ENCODE data around the gene IL17RA. TPM values are rescaled to one million over a fixed set of nuclear protein-coding genes. Genes with fewer than 3 reads are reported as not detected.

The IL17RA gene
- total and polyA plus RNA-seq, 2 donors from 2014 or later = 4.2 to 26.8 TPM

GRCh38 chr22:17095538-17095937 is 10.7 kb downstream of the IL17RA start:
- H3K27ac ChIP-seq (ENCODE audit: low read depth in 2 of 2, low read length in 2 of 2) = no peak overlapping the region
- FAIRE-seq = no peak
- TF ChIP-seq CTCF (IDR thresholded peaks at IDR 0.05; ENCODE audit: borderline replicate concordance, extremely low read depth, insufficient read depth) = no peak
- H3K27me3 ChIP-seq (ENCODE audit: control insufficient read depth, insufficient read depth, low read length) = no peaks in the 10 kb centered on the region
- H3K9me3 ChIP-seq (ENCODE audit: control insufficient read depth in 2 of 3, insufficient read depth in 1 of 3, low read length in 3 of 3) = no peaks in the 10 kb centered on the region
- H3K4me3 ChIP-seq (ENCODE audit: low read length in 3 of 3) = no peak overlapping the region
- H3K36me3 ChIP-seq (ENCODE audit: control insufficient read depth in 2 of 3, insufficient read depth in 3 of 3, low read length in 3 of 3) = peaks cover 2 to 23% (median 9%) of the 10 kb centered on the region in 3 donors
- H3K9ac ChIP-seq (ENCODE audit: low read length in 3 of 3) = no peak overlapping the region
- peak in 1 of 5 donors; percentile 10 for DNase-seq
- no peaks in the 10 kb centered on the region for H3K4me1 ChIP-seq (ENCODE audit: control insufficient read depth in 2 of 3, insufficient read depth in 2 of 3, low read depth in 1 of 3, low read length in 3 of 3)
- intact Hi-C loops (cut with DNase I) = no loop called here

GRCh38 chr22:17096071-17096470 is 11.3 kb downstream of the IL17RA start:
- no peaks in the 10 kb centered on the region for H3K27me3 ChIP-seq (ENCODE audit: control insufficient read depth, insufficient read depth, low read length)
- no peak for DNase-seq
- peaks cover 2 to 28% (median 13%) of the 10 kb centered on the region in 3 donors for H3K36me3 ChIP-seq (ENCODE audit: control insufficient read depth in 2 of 3, insufficient read depth in 3 of 3, low read length in 3 of 3)
- H3K9me3 ChIP-seq (ENCODE audit: control insufficient read depth in 2 of 3, insufficient read depth in 1 of 3, low read length in 3 of 3) = no peaks in the 10 kb centered on the region
- no peak for FAIRE-seq
- no peaks in the 10 kb centered on the region for H3K4me1 ChIP-seq (ENCODE audit: control insufficient read depth in 2 of 3, insufficient read depth in 2 of 3, low read depth in 1 of 3, low read length in 3 of 3)
- no peak overlapping the region for H3K27ac ChIP-seq (ENCODE audit: low read depth in 2 of 2, low read length in 2 of 2)
- intact Hi-C loops (cut with DNase I) = no loop called here
- no peak overlapping the region for H3K4me3 ChIP-seq (ENCODE audit: low read length in 3 of 3)
- no peak for TF ChIP-seq CTCF (IDR thresholded peaks at IDR 0.05; ENCODE audit: borderline replicate concordance, extremely low read depth, insufficient read depth)
- H3K9ac ChIP-seq (ENCODE audit: low read length in 3 of 3) = no peak overlapping the region

GRCh38 chr22:17097062-17097461 is 12.3 kb downstream of the IL17RA start:
- peak in 1 of 5 donors; percentile 3 for DNase-seq
- no peaks in the 10 kb centered on the region for H3K4me1 ChIP-seq (ENCODE audit: control insufficient read depth in 2 of 3, insufficient read depth in 2 of 3, low read depth in 1 of 3, low read length in 3 of 3)

More at GRCh38 chr22:17097062-17097461, 12.3 kb downstream of the IL17RA start:
- Histone ChIP-seq H3K9ac (ENCODE audit: low read length in 3 of 3) (no peak overlapping the region), H3K9me3 (ENCODE audit: control insufficient read depth in 2 of 3, insufficient read depth in 1 of 3, low read length in 3 of 3) (no peaks in the 10 kb centered on the region), H3K4me3 (ENCODE audit: low read length in 3 of 3) (no peak overlapping the region), H3K27me3 (ENCODE audit: control insufficient read depth, insufficient read depth, low read length) (no peaks in the 10 kb centered on the region), H3K36me3 (ENCODE audit: control insufficient read depth in 2 of 3, insufficient read depth in 3 of 3, low read length in 3 of 3) (peaks cover 2 to 38% (median 22%) of the 10 kb centered on the region in 3 donors), H3K27ac (ENCODE audit: low read depth in 2 of 2, low read length in 2 of 2) (no peak overlapping the region)
- intact Hi-C loops (cut with DNase I) = no loop called here
- TF ChIP-seq CTCF (IDR thresholded peaks at IDR 0.05; ENCODE audit: borderline replicate concordance, extremely low read depth, insufficient read depth) = no peak
- no peak for FAIRE-seq

Data from kidney (tissue), 14 donors.